Caco-2 (cell line): Measurements from ENCODE around the gene ADNP2. TPM values are rescaled to one million over a fixed set of nuclear protein-coding genes. Genes with fewer than 3 reads are reported as not detected.

Source experiments
- BruUV-seq: library from RNA; stranded (reverse); fragments of 400-500 nt; replicated peaks from 2 replicates; lab custom pipeline; 2021; lab: Mats Ljungman, UMichigan
- CTCF ChIA-PET: fragments of 300-600 bp; sonication (Branson Sonifier 250); formaldehyde crosslinking; loops from one replicate; lab custom pipeline; 2022; ENCODE audit warnings: antibody characterized with exemption; lab: Charles Lee
- POLR2A ChIA-PET: fragments of 300-600 bp; sonication (Branson Sonifier 250); formaldehyde crosslinking; loops from one replicate; lab custom pipeline; 2022; ENCODE audit warnings: antibody characterized with exemption; lab: Charles Lee
- DNase-seq, 2 experiments: peaks; one replicate each; pipeline versions ENCODE4 v3.0.0 to v3.0.0-alpha.2; 2020 to 2022
- H3K27me3 ChIP-seq: replicated peaks from 2 replicates; pipeline ENCODE4 v1.6.0; 2011; ENCODE audit warnings: low read length; ENCODE audit not compliant: control insufficient read depth, insufficient read depth
- H3K36me3 ChIP-seq: 2 replicates; pipeline ENCODE4 v1.5.1; 2011; ENCODE audit warnings: low read length; ENCODE audit not compliant: control insufficient read depth, insufficient read depth
- H3K4me1 ChIP-seq: fragments of 250-450 bp; sonication (Bioruptor Pico); 2 replicates; pipeline ENCODE4 v1.5.1; 2020; ENCODE audit warnings: mild to moderate bottlenecking
- H3K4me3 ChIP-seq: 2 replicates; pipeline ENCODE4 v1.5.1; 2011; ENCODE audit warnings: low read depth, mild to moderate bottlenecking, control low read depth, low read length
- H3K9me3 ChIP-seq: fragments of 250-450 bp; sonication (Bioruptor Pico); 2 replicates; pipeline ENCODE4 v1.5.1; 2020; ENCODE audit warnings: mild to moderate bottlenecking, moderate library complexity
- H3K27ac Mint-ChIP-seq: one replicate; pipeline ENCODE4 v1.8.0; 2022; ENCODE audit warnings: mixed read lengths; ENCODE audit not compliant: unreplicated experiment
- H3K27me3 Mint-ChIP-seq: one replicate; pipeline ENCODE4 v1.8.0; 2022; ENCODE audit warnings: mixed read lengths; ENCODE audit not compliant: insufficient read depth, unreplicated experiment
- H3K36me3 Mint-ChIP-seq: one replicate; pipeline ENCODE4 v1.8.0; 2022; ENCODE audit warnings: mild to moderate bottlenecking, mixed read lengths; ENCODE audit not compliant: insufficient read depth, unreplicated experiment
- H3K4me1 Mint-ChIP-seq: one replicate; pipeline ENCODE4 v1.8.0; 2022; ENCODE audit warnings: low read depth, mixed read lengths; ENCODE audit not compliant: unreplicated experiment
- H3K4me3 Mint-ChIP-seq: one replicate; pipeline ENCODE4 v1.8.0; 2022; ENCODE audit warnings: mild to moderate bottlenecking, moderate library complexity, mixed read lengths; ENCODE audit not compliant: unreplicated experiment
- H3K9me3 Mint-ChIP-seq: one replicate; pipeline ENCODE4 v1.8.0; 2022; ENCODE audit warnings: mixed read lengths; ENCODE audit not compliant: unreplicated experiment
- intact Hi-C: fragments of 100-400 bp; cut with micrococcal nuclease; formaldehyde crosslinking; loops from one replicate; pipeline ENCODE4 v1.10.0; 2022; ENCODE audit not compliant: unreplicated experiment
- total RNA-seq: library from RNA; stranded (reverse); gene quantifications from 2 replicates; pipeline ENCODE4 v1.2.3, GENCODE V29; 2022
- TF ChIP-seq, protein P1 (sequence below), 2 experiments: fragments of 200-600 bp in 1 of 2; IDR thresholded peaks; 1 replicate in 1 of 2; 2 replicates in 1 of 2; pipeline versions ENCODE4 v1.5.1 to v1.8.0; 2011 to 2022; ENCODE audit warnings: antibody characterized with exemption in 1 of 2, control low read depth in 1 of 2, inconsistent platforms in 1 of 2, low read depth in 1 of 2, low read length in 1 of 2, mild to moderate bottlenecking in 1 of 2, moderate library complexity in 1 of 2; ENCODE audit not compliant: insufficient read depth in 1 of 2, severe bottlenecking in 1 of 2, unreplicated experiment in 1 of 2

The ADNP2 gene
- total RNA-seq, 1 experiment from 2014 or later, result 22.1 TPM

DNA sequence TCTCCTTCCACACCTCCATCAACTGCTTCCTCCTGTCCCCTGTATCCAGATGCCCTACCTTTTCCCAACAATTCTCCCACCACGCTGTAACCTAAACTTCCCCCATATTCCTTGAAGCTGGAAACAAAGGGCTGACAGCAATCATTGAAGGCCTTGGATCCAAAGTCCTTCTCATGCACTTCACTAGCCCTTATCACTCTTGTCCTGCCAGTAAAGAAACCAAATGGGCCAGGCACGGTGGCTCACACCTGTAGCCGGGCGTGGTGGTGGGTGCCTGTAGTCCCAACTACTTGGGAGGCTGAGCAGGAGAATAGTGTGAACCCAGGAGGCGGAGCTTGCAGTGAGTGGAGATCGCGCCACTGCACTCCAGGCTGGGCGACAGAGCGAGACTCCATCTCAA is 11.9 kb upstream of the ADNP2 start:
- intact Hi-C loops, result no loop called here
- no peaks in the 10 kb centered on the region for H3K36me3 ChIP-seq
- Mint-ChIP-seq H3K4me1 (peaks cover 6% of the 10 kb centered on the region), H3K36me3 (no peaks in the 10 kb centered on the region), H3K4me3 (no peak overlapping the region), H3K27ac (no peak overlapping the region), H3K9me3 (no peaks in the 10 kb centered on the region), H3K27me3 (no peaks in the 10 kb centered on the region)
- POLR2A ChIA-PET, result no interaction called here
- TF ChIP-seq, protein P1, sequence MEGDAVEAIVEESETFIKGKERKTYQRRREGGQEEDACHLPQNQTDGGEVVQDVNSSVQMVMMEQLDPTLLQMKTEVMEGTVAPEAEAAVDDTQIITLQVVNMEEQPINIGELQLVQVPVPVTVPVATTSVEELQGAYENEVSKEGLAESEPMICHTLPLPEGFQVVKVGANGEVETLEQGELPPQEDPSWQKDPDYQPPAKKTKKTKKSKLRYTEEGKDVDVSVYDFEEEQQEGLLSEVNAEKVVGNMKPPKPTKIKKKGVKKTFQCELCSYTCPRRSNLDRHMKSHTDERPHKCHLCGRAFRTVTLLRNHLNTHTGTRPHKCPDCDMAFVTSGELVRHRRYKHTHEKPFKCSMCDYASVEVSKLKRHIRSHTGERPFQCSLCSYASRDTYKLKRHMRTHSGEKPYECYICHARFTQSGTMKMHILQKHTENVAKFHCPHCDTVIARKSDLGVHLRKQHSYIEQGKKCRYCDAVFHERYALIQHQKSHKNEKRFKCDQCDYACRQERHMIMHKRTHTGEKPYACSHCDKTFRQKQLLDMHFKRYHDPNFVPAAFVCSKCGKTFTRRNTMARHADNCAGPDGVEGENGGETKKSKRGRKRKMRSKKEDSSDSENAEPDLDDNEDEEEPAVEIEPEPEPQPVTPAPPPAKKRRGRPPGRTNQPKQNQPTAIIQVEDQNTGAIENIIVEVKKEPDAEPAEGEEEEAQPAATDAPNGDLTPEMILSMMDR (IDR thresholded peaks at IDR 0.05; ENCODE audit: insufficient read depth in 1 of 2, low read depth in 1 of 2, low read length in 1 of 2, severe bottlenecking in 1 of 2, unreplicated experiment in 1 of 2), result no peak
- CTCF ChIA-PET, result no interaction called here
- no peaks in the 10 kb centered on the region for H3K27me3 ChIP-seq
- BruUV-seq, result no TSS peak
- DNase-seq, result no peak
- no peak overlapping the region for H3K4me3 ChIP-seq
- no peaks in the 10 kb centered on the region for H3K4me1 ChIP-seq
- H3K9me3 ChIP-seq, result no peaks in the 10 kb centered on the region

DNA sequence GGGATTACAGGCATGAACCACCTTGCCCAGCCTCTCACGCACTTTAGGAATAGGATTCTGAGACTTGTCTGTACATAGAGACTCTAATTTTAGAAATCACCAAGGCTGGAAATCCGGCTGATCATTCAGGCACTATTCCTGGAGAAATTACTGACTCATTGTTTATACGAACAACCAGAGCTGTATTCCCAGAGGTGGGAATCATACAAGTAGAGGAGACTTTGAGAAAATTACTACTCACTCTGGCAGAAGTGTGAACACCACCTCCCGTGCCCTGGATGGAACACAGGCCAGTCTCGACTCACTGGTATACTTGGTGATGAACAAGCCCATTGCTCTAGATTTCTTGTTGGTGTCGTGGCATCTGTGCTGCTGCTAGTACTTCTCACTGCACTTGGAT is 5.8 kb upstream of the ADNP2 start:
- H3K9me3 ChIP-seq, result no peaks in the 10 kb centered on the region
- no peaks in the 10 kb centered on the region for H3K36me3 ChIP-seq
- ChIA-PET CTCF (no interaction called here), POLR2A (no interaction called here)
- H3K9me3 Mint-ChIP-seq, result no peaks in the 10 kb centered on the region
- H3K4me3 Mint-ChIP-seq, result no peak overlapping the region
- DNase-seq, result no peak
- H3K4me1 Mint-ChIP-seq, result peaks cover 20% of the 10 kb centered on the region
- no peaks in the 10 kb centered on the region for H3K27me3 Mint-ChIP-seq
- H3K4me3 ChIP-seq, result no peak overlapping the region
- TF ChIP-seq, protein P1 (IDR thresholded peaks at IDR 0.05; ENCODE audit: insufficient read depth in 1 of 2, low read depth in 1 of 2, low read length in 1 of 2, severe bottlenecking in 1 of 2, unreplicated experiment in 1 of 2), result no peak
- H3K36me3 Mint-ChIP-seq, result no peaks in the 10 kb centered on the region
- no peak overlapping the region for H3K27ac Mint-ChIP-seq
- intact Hi-C loops, result no loop called here
- H3K4me1 ChIP-seq, result no peaks in the 10 kb centered on the region
- no peaks in the 10 kb centered on the region for H3K27me3 ChIP-seq
- BruUV-seq, result no TSS peak

DNA sequence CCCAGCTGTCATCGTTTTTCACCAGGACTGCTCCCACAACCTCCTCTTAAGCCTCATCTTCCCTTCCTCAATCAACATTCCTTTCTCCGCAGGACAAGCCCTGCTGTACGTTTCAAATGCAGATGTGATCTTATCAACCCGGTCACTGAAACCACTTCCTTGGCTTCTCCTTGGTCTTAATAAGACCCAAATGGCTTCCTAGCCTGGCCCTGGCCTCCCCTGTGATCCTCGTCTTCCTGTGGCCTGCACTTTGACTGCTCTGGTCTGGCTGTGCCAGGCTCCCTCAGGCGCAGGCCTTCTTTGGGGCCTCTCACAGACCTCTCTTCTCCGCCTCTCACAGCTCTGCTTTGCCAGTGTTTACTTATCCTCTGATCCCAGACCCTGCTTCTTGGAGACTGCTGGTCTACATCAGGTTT is 4.7 kb upstream of the ADNP2 start:
- intact Hi-C loops, result no loop called here
- Mint-ChIP-seq H3K27me3 (no peaks in the 10 kb centered on the region), H3K4me1 (peaks cover 20% of the 10 kb centered on the region), H3K27ac (no peak overlapping the region), H3K36me3 (peaks cover 6% of the 10 kb centered on the region), H3K9me3 (no peaks in the 10 kb centered on the region), H3K4me3 (no peak overlapping the region)
- H3K27me3 ChIP-seq, result no peaks in the 10 kb centered on the region
- ChIA-PET CTCF (no interaction called here), POLR2A (no interaction called here)
- H3K4me1 ChIP-seq, result no peaks in the 10 kb centered on the region
- no TSS peak for BruUV-seq
- no peaks in the 10 kb centered on the region for H3K9me3 ChIP-seq
- H3K4me3 ChIP-seq, result no peak overlapping the region
- no peaks in the 10 kb centered on the region for H3K36me3 ChIP-seq
- DNase-seq, result no peak
- TF ChIP-seq, protein P1 (IDR thresholded peaks at IDR 0.05; ENCODE audit: insufficient read depth in 1 of 2, low read depth in 1 of 2, low read length in 1 of 2, severe bottlenecking in 1 of 2, unreplicated experiment in 1 of 2), result no peak
